IMR-90 (cell line): Measurements from ENCODE around the gene GSG1L. TPM values are rescaled to one million over a fixed set of nuclear protein-coding genes. Genes with fewer than 3 reads are reported as not detected.

Experiments used
- ATAC-seq: fragments of 200-7000 bp; cut with Tn5 transposase; 2 replicates; pipeline ENCODE4 v1.9.1; 2020; ENCODE audit warnings: low read depth, mild to moderate bottlenecking, moderate library complexity
- BruUV-seq: library from RNA; stranded (reverse); fragments of 400-500 nt; replicated peaks from 2 replicates; lab custom pipeline; 2021; lab: Mats Ljungman, UMichigan
- CTCF ChIA-PET: fragments of 300-600 bp; formaldehyde crosslinking; extraction: SDS; loops from one replicate; lab custom pipeline; 2021; ENCODE audit warnings: antibody characterized with exemption; lab: Yijun Ruan, JAX
- POLR2A ChIA-PET: fragments of 300-600 bp; sonication (Branson Sonifier 250); formaldehyde crosslinking; loops from one replicate; lab custom pipeline; 2022; ENCODE audit warnings: antibody characterized with exemption; ENCODE audit not compliant: unreplicated experiment; lab: Charles Lee
- DNase-seq: peaks from one replicate; pipeline ENCODE4 v3.0.0; 2013
- H2AFZ ChIP-seq: replicated peaks from 2 replicates; pipeline ENCODE3; 2013; ENCODE audit warnings: low read length, mild to moderate bottlenecking; ENCODE audit not compliant: poor library complexity
- H2AK5ac ChIP-seq: 2 replicates; pipeline ENCODE4 v1.6.1; 2013; ENCODE audit warnings: low read depth, low read length, inconsistent platforms
- H2AK9ac ChIP-seq: replicated peaks from 2 replicates; pipeline ENCODE3; 2013; ENCODE audit warnings: mild to moderate bottlenecking, low read depth, low read length, moderate library complexity; ENCODE audit not compliant: poor library complexity
- H2BK120ac ChIP-seq: 2 replicates; pipeline ENCODE4 v1.6.1; 2013; ENCODE audit warnings: low read depth, low read length, inconsistent platforms
- H2BK15ac ChIP-seq: 3 replicates; pipeline ENCODE4 v1.6.1; 2013; ENCODE audit warnings: low read depth, low read length, inconsistent platforms
- H2BK20ac ChIP-seq: 2 replicates; pipeline ENCODE4 v1.6.1; 2013; ENCODE audit warnings: low read depth, mild to moderate bottlenecking, inconsistent platforms, low read length, moderate library complexity
- H2BK5ac ChIP-seq: 2 replicates; pipeline ENCODE4 v1.6.1; 2013; ENCODE audit warnings: mild to moderate bottlenecking, low read depth, low read length, inconsistent platforms; ENCODE audit not compliant: poor library complexity, severe bottlenecking
- H3K14ac ChIP-seq: replicated peaks from 2 replicates; pipeline ENCODE4 v1.6.1; 2013; ENCODE audit warnings: low read depth, low read length, inconsistent platforms
- H3K18ac ChIP-seq: 2 replicates; pipeline ENCODE4 v1.6.1; 2013; ENCODE audit warnings: low read depth, low read length, control low read depth
- H3K23ac ChIP-seq: 2 replicates; pipeline ENCODE4 v1.6.1; 2013; ENCODE audit warnings: low read depth, low read length, inconsistent platforms
- H3K27ac ChIP-seq: 2 replicates; pipeline ENCODE4 v1.5.1; 2013; ENCODE audit warnings: mild to moderate bottlenecking, control low read depth, low read length; ENCODE audit not compliant: insufficient read depth
- H3K27me3 ChIP-seq: 2 replicates; pipeline ENCODE4 v1.6.1; 2013; ENCODE audit warnings: low read length; ENCODE audit not compliant: control insufficient read depth, insufficient read depth
- H3K36me3 ChIP-seq: 2 replicates; pipeline ENCODE4 v1.6.1; 2013; ENCODE audit warnings: low read length, mixed read lengths; ENCODE audit not compliant: control insufficient read depth, insufficient read depth
- H3K4ac ChIP-seq: 2 replicates; pipeline ENCODE4 v1.6.1; 2013; ENCODE audit warnings: low read depth, low read length, inconsistent platforms
- H3K4me1 ChIP-seq: 2 replicates; pipeline ENCODE4 v1.6.1; 2013; ENCODE audit warnings: low read length, mixed read lengths; ENCODE audit not compliant: control insufficient read depth, insufficient read depth
- H3K4me2 ChIP-seq: 2 replicates; pipeline ENCODE4 v1.6.1; 2013; ENCODE audit warnings: low read depth, mild to moderate bottlenecking, control low read depth, low read length, moderate library complexity
- H3K4me3 ChIP-seq: 2 replicates; pipeline ENCODE4 v1.5.1; 2013; ENCODE audit warnings: low read depth, mild to moderate bottlenecking, control low read depth, low read length, moderate library complexity; ENCODE audit not compliant: insufficient read depth
- H3K56ac ChIP-seq: 2 replicates; pipeline ENCODE4 v1.6.1; 2013; ENCODE audit warnings: low read length, inconsistent platforms; ENCODE audit not compliant: insufficient read depth; ENCODE audit errors: extremely low read depth
- H3K79me1 ChIP-seq, 2 experiments: 2 replicates each; pipeline ENCODE4 v1.6.1; 2013; ENCODE audit warnings: low read length in 2 of 2, inconsistent platforms in 1 of 2, low read depth in 1 of 2
- H3K9ac ChIP-seq: 2 replicates; pipeline ENCODE4 v1.6.1; 2013; ENCODE audit warnings: low read depth, low read length, control low read depth
- H3K9me1 ChIP-seq: 2 replicates; pipeline ENCODE4 v1.6.1; 2013; ENCODE audit warnings: low read length, inconsistent platforms; ENCODE audit not compliant: insufficient read depth
- H3K9me3 ChIP-seq: 2 replicates; pipeline ENCODE4 v1.6.1; 2013; ENCODE audit warnings: low read length; ENCODE audit not compliant: control insufficient read depth, insufficient read depth
- H4K20me1 ChIP-seq: 2 replicates; pipeline ENCODE4 v1.6.1; 2013; ENCODE audit warnings: low read length, inconsistent platforms; ENCODE audit not compliant: insufficient read depth
- H4K5ac ChIP-seq: 2 replicates; pipeline ENCODE4 v1.6.1; 2013; ENCODE audit warnings: mild to moderate bottlenecking, low read depth, low read length, control low read depth
- H4K8ac ChIP-seq, 2 experiments: 2 replicates each; pipeline ENCODE4 v1.6.1; 2013; ENCODE audit warnings: low read depth in 2 of 2, low read length in 2 of 2, control low read depth in 1 of 2, inconsistent platforms in 1 of 2
- H4K91ac ChIP-seq: 2 replicates; pipeline ENCODE4 v1.6.1; 2013; ENCODE audit warnings: low read depth, low read length, inconsistent platforms; ENCODE audit not compliant: insufficient read depth
- MAFK ChIP-seq: IDR thresholded peaks from 2 replicates; pipeline ENCODE4 v1.6.1; 2012; ENCODE audit warnings: low read depth, low read length, improper control_type of control experiment
- MAZ ChIP-seq: IDR thresholded peaks from 2 replicates; pipeline ENCODE4 v1.6.1; 2012; ENCODE audit warnings: low read depth, mild to moderate bottlenecking, low read length, improper control_type of control experiment, moderate library complexity, borderline replicate concordance
- MXI1 ChIP-seq: IDR thresholded peaks from 2 replicates; pipeline ENCODE4 v1.6.1; 2012; ENCODE audit warnings: low read depth, mild to moderate bottlenecking, low read length, moderate library complexity, borderline replicate concordance
- POLR2A ChIP-seq: IDR thresholded peaks from 2 replicates; pipeline ENCODE4 v1.6.1; 2012; ENCODE audit warnings: mild to moderate bottlenecking, low read depth, low read length
- RCOR1 ChIP-seq: IDR thresholded peaks from 2 replicates; pipeline ENCODE4 v1.6.1; 2012; ENCODE audit warnings: mild to moderate bottlenecking, low read length, improper control_type of control experiment; ENCODE audit not compliant: insufficient replicate concordance
- SMC3 ChIP-seq: fragments of 150-350 bp; IDR thresholded peaks from 2 replicates; pipeline ENCODE4 v1.6.1; 2016; ENCODE audit warnings: low read depth, mild to moderate bottlenecking, antibody characterized with exemption, low read length, moderate library complexity
- USF2 ChIP-seq: fragments of 150-350 bp; IDR thresholded peaks from 2 replicates; pipeline ENCODE4 v1.6.1; 2017; ENCODE audit warnings: mild to moderate bottlenecking, antibody characterized with exemption, low read length, low read depth
- WGBS, 2 experiments: methylation state at CpG; one replicate each; pipeline versions ENCODE4 v1.1.5 to v1.1.7; 2013; ENCODE audit warnings: missing lambda C conversion rate in 2 of 2; ENCODE audit not compliant: insufficient read length in 1 of 2; ENCODE audit errors: extremely low coverage in 2 of 2; 5-methylcytosine and 5-hydroxymethylcytosine counted together
- dilution Hi-C: fragments of 300-500 bp; cut with HindIII; formaldehyde crosslinking; loops from one replicate; pipeline ENCODE4 v1.14.3; 2018; ENCODE audit warnings: low sequenced_read_pairs; ENCODE audit not compliant: unreplicated experiment
- in situ Hi-C: fragments of 300-500 bp; cut with MboI; formaldehyde crosslinking; loops from 3 replicates; pipeline ENCODE4 v1.14.3; 2019; ENCODE audit warnings: low sequenced_read_pairs, inconsistent platforms, mixed read lengths
- intact Hi-C: fragments of 100-400 bp; cut with micrococcal nuclease; formaldehyde crosslinking; loops from 2 replicates; pipeline ENCODE4 v1.10.0; 2022
- polyA plus RNA-seq, 3 experiments: library from polyadenylated mRNA; depleted of rRNA; stranded (reverse); fragments of >200 nt; gene quantifications; 2 replicates each; pipeline ENCODE4 v1.2.3, GENCODE V29; 2012; ENCODE audit warnings: low replicate concordance in 1 of 3
- total RNA-seq: library from RNA; depleted of rRNA; stranded (reverse); fragments of >200 nt; gene quantifications from 2 replicates; pipeline ENCODE4 v1.2.3, GENCODE V29; 2012
- TF ChIP-seq, protein P1 (sequence below): fragments of 150-350 bp; IDR thresholded peaks from 2 replicates; pipeline ENCODE4 v1.6.1; 2016; ENCODE audit warnings: low read depth, mild to moderate bottlenecking, low read length, moderate library complexity, borderline replicate concordance
- TF ChIP-seq, protein P2 (sequence below): conservative IDR thresholded peaks from 2 replicates; pipeline ENCODE4 v1.5.1; 2012; ENCODE audit warnings: mild to moderate bottlenecking, low read depth, low read length, improper control_type of control experiment

GSG1L gene
- total and polyA plus RNA-seq, 2 of the 4 experiments (the other 2 are of a cell fraction) = not detected

DNA sequence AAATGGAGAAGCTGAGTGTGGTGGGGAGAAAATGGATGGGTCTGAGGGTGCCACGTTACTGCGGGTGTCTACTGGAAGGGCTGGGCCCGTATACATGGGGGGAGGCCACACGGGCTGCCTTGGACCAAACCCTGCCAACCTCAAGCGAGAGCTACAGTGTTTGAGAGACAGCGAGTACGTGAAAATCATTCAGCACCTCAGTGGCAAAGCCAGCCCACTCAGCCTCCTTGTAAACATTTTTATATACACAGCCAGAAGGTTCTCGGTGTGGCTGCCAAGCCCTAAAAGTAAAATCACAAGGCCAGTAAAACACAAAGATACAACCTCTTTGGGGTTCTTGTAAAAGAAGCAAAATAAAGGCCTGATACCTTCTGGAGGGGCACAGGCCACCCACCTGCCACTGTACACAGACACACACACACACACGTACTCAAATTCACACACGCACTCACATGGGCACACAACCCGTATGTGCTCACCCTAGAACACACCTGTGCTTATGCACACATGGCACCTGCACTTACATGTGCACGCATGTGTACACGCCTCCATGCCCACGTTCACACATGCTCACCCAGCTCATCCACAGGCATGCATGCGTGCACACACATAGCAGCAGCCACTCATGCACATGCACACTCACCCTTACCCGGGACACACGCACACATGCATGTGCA, 102.8 kb downstream of the GSG1L start:
- H3K79me1 ChIP-seq = no peaks in the 10 kb centered on the region
- H3K27ac ChIP-seq = no peak overlapping the region
- no peak overlapping the region for H3K4me2 ChIP-seq
- no peak overlapping the region for H3K4ac ChIP-seq
- POLR2A ChIA-PET = no interaction called here
- no peaks in the 10 kb centered on the region for H3K4me1 ChIP-seq
- H3K18ac ChIP-seq = no peak overlapping the region
- H3K23ac ChIP-seq = no peak overlapping the region
- intact Hi-C loops = no loop called here
- H2BK5ac ChIP-seq = no peak overlapping the region
- no peak for TF ChIP-seq RCOR1
- TF ChIP-seq POLR2A = no peak
- TF ChIP-seq USF2 = no peak
- TF ChIP-seq MAFK = no peak
- no peak for TF ChIP-seq MAZ
- TF ChIP-seq, protein P1, sequence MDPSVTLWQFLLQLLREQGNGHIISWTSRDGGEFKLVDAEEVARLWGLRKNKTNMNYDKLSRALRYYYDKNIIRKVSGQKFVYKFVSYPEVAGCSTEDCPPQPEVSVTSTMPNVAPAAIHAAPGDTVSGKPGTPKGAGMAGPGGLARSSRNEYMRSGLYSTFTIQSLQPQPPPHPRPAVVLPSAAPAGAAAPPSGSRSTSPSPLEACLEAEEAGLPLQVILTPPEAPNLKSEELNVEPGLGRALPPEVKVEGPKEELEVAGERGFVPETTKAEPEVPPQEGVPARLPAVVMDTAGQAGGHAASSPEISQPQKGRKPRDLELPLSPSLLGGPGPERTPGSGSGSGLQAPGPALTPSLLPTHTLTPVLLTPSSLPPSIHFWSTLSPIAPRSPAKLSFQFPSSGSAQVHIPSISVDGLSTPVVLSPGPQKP = no peak
- TF ChIP-seq, protein P2, sequence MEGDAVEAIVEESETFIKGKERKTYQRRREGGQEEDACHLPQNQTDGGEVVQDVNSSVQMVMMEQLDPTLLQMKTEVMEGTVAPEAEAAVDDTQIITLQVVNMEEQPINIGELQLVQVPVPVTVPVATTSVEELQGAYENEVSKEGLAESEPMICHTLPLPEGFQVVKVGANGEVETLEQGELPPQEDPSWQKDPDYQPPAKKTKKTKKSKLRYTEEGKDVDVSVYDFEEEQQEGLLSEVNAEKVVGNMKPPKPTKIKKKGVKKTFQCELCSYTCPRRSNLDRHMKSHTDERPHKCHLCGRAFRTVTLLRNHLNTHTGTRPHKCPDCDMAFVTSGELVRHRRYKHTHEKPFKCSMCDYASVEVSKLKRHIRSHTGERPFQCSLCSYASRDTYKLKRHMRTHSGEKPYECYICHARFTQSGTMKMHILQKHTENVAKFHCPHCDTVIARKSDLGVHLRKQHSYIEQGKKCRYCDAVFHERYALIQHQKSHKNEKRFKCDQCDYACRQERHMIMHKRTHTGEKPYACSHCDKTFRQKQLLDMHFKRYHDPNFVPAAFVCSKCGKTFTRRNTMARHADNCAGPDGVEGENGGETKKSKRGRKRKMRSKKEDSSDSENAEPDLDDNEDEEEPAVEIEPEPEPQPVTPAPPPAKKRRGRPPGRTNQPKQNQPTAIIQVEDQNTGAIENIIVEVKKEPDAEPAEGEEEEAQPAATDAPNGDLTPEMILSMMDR = no peak
- no peak for TF ChIP-seq SMC3
- no peak for TF ChIP-seq MXI1
- in situ Hi-C loops = no loop called here
- no peaks in the 10 kb centered on the region for H4K20me1 ChIP-seq
- no peak overlapping the region for H4K91ac ChIP-seq
- no peak overlapping the region for H2BK120ac ChIP-seq
- no peaks in the 10 kb centered on the region; the same call in 1 of the 2 replicates for H3K9me1 ChIP-seq
- dilution Hi-C loops = no loop called here
- no peak overlapping the region for H4K5ac ChIP-seq
- no peaks in the 10 kb centered on the region; the same call in 1 of the 2 replicates for H3K27me3 ChIP-seq
- 0% methylated on average over 1 of the region's 17 CpGs; no CpG with 5 or more reads in 1 of the 2 experiments for WGBS, 2 experiments
- no peak overlapping the region for H2BK20ac ChIP-seq
- no peak overlapping the region for H4K8ac ChIP-seq
- no peak overlapping the region for H2AK5ac ChIP-seq
- no TSS peak for BruUV-seq
- DNase-seq (no peak), ATAC-seq (no peak)
- CTCF ChIA-PET = no interaction called here
- H3K14ac ChIP-seq = no peak overlapping the region
- no peak overlapping the region for H3K9ac ChIP-seq
- H2AFZ ChIP-seq = no peak overlapping the region
- no peak overlapping the region for H3K56ac ChIP-seq
- H3K9me3 ChIP-seq = no peaks in the 10 kb centered on the region
- no peak overlapping the region for H2BK15ac ChIP-seq
- H2AK9ac ChIP-seq = no peak overlapping the region
- H3K36me3 ChIP-seq = no peaks in the 10 kb centered on the region
- no peak overlapping the region for H3K4me3 ChIP-seq
